Left colon (tissue), 2 donors: ENCODE measurements around the gene ATG4C. TPM values are rescaled to one million over a fixed set of nuclear protein-coding genes. Genes with fewer than 3 reads are reported as not detected.

Experiments used
- ATAC-seq: fragments of 200-7000 bp; cut with Tn5 transposase; one replicate; pipeline ENCODE4 v1.9.1; 2020; ENCODE audit warnings: mild to moderate bottlenecking, moderate library complexity
- DNase-seq, 2 donors: peaks; one replicate each; pipeline ENCODE4 v3.0.0-alpha.2; 2020
- intact Hi-C, 2 donors: fragments of 100-400 bp; cut with DNase I in 1 of 2; cut with micrococcal nuclease in 1 of 2; formaldehyde crosslinking; loops; one replicate each; pipeline versions ENCODE4 v1.11.2 to v1.14.0; 2022; cut with DNase I, micrococcal nuclease
- total RNA-seq, 2 donors: library from RNA; stranded (reverse); fragmentation: NEBNext Ultra II Directional; extraction: Animal tissue kit (Norgen Biotek cat#: 25700); gene quantifications; one replicate each; pipeline ENCODE4 v1.2.1, GENCODE V29; 2021
- donor health status: DM: no; HTN: no; CAD: no.
- donor health status: DM: yes; HTN: yes; CAD: no.

Gene ATG4C
- total RNA-seq, 2 donors from 2014 or later = 6.8 to 7.3 TPM

DNA sequence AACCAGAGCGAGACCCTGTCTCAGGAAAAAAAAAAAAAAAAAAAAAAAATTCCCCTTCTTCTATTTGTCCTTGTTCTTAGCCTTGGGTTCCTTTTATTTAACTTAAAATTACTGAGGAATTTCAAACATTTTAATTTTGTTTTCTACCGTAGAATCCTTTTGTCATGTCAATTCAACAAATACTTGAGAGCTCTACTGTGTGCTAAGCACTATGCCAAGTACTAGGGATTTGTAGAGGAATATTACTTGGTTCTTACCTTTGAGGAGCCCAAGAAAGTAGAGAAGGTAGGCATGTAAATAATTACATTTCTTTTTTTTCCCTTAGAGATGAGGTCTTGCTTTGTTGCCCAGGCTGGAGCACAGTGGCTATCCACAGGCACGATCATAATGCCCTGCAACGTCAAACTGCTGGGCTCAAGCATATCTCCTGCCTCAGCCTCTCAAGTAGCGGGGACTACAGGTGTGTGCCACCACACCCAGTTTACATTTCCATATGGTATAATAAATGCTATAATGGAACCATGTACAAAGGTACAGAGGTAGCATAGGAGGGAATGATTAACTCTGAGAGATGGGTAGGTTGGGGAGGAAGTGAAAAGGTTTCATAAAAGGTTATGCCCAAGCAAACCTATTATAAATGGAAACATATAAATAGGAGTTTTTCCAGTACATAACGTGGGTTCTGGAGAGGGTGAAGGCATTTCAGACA is 104.0 kb downstream of the ATG4C start:
- intact Hi-C loops = no loop called here
- ATAC-seq (peak; percentile 87), DNase-seq (no peak)

DNA sequence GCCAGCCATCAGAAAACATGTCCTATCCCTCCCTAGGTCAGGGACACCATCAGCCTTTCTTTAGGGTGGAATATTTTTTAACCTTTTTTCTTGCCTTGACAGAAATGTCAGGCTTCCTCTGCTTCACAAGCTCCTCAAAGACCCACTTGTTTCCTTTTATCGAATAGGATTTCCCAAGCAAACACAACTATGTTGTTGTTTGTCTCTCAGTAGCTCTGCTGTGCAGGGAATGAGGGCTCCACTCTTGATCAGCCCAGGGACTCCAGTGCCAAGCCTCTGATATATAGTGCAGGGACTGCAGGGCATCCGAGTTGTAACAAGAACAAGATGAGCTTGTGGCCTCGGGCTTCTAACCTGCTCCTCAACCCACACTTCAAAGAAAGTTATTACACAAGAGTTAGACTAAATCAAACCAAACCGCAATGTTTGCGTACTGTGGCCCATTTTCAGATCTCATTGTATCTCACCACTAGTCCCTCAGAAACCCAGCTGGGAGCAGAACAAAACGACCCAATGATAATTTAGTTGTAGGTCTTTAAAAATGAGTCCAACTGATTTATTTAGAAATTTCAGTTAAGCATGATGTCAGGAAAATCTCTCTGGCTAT is 108.1 kb downstream of the ATG4C start:
- intact Hi-C loops = no loop called here
- ATAC-seq (no peak), DNase-seq (no peak)

DNA sequence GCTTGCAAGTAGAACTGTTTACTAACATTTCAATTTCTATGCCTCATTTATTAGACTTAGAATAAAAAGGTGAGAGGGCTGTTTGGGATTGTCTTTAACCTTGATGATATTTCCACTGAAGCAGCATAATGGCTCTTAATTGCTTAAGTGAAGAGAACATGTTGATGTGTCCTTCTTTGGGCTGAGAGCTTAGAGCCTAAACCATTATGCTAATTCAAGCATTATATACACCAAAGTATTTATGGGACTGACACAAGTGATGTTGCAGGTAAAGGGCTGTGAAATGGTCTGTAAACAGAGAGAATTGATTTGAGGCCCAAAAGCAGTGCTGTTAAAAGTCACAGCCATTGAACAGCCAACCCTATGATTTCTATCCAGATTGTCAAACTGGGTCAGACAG is 113.9 kb downstream of the ATG4C start:
- intact Hi-C loops = no loop called here
- no peak for DNase-seq
- no peak for ATAC-seq

DNA sequence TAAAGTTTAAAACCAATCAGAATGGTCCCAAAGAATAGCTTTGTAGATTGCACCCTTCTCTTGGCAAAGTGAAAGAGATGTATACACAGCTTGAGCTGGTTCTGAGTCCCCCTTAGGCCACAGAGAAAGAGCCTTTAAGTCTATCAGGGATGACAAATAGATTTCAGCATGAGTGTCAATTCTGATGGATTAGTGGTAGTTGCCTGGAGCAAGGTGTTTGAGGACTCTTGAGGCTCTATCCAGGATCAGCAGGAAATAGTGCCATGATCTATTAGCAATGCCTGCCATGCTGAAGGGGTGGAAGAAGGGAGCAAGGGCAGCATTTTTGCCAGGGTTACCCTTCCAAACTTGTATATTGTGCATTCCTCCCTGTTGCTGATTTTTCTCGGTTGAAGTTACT is 116.6 kb downstream of the ATG4C start:
- no peak for ATAC-seq
- intact Hi-C loops = no loop called here
- DNase-seq = no peak

DNA sequence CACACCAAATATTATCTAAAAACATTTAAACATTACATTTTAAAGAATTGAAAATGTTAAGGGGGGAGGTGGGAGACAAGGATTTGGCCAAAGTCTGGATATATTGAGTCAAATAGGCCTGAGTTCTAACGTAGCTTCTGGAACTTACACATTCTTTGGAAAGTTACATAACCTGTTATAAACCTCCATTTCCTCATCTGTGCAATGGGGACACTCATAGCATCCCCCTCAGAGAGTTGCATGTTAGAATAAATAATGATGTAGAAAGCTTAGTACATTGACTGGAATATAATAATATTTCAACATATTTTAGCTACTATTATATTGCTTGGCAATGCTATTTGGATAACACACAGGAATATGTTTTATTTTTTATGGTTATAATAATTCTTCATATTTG is 117.7 kb downstream of the ATG4C start:
- ATAC-seq (no peak), DNase-seq (no peak)
- intact Hi-C loops = no loop called here

DNA sequence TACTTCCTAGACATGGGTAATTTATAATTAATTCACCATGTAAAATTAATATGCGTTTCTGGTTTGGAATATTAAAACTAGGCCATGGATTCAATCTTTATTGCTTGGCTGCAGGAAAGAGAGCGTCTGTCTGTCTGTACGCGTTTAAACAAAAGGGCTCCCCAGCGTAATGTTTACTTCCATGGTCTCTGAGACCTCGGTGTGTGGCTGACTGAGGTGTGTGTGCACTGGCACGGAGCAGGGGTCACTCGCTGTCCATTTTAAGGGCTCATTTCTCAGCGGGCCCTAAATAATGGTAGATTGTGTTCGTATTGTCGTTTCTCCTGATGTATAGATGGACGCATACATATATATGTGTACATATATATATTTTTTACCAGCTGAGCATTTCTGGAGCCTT is 119.6 kb downstream of the ATG4C start:
- intact Hi-C loops = no loop called here
- DNase-seq (no peak), ATAC-seq (no peak)

DNA sequence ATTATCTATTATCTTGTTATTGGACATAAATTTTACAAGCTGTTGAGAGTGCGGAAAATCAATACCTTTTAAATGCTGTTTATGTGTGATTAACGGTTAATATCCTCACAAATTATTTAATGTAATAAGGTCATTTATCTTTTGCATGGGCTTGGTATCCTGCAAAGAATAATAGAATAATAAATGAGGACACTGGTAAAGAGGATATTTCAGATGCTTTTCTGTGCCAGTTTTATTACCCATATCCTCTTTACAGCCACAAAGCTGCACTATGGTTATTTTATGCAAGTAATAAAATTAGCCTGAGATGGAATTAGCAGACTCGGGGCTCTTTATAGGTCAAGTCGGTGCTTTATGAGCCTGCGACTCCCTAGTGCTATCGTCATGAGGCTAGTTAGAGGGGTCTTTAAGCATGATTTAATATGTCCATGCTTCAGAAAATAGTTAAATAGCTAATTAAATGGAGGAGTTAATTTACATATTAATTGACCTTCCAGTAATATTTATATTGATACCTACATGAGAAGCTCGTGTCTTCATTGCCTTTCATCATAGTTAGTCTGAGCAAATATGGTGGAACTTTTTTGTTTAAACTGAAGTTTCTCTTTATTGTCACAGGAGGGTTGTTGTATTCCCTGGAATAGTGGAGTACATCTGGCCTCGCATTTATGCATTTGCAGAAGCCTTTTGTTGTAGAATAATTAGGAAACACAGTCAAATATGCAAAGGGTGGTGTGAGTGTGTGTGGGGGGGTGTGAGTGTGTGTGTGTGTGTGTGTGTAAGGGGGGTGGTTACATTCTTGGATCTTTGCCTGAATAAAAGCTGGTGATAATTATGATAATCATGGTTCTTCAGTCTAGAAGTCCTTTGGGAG is 120.3 kb downstream of the ATG4C start:
- intact Hi-C loops = no loop called here
- DNase-seq = no peak
- ATAC-seq = no peak

DNA sequence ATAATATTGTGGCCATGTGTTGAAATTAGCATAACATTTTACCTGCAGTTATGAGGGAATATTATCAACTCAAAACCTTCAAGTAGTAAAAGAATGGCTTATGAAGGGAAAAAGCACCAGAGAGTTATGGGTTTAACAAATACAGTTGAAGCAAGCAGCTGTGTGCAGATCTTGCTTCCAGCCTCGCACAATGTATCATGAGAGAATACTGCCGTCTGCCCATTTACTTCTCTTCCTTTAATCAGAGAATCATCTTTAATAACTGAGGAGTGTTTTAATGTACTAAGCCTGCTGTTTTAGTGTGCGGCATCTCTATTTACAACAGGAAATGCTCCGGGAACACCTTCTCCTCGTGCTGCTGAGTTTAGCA is 120.9 kb downstream of the ATG4C start:
- intact Hi-C loops = no loop called here
- no peak for DNase-seq
- no peak for ATAC-seq

DNA sequence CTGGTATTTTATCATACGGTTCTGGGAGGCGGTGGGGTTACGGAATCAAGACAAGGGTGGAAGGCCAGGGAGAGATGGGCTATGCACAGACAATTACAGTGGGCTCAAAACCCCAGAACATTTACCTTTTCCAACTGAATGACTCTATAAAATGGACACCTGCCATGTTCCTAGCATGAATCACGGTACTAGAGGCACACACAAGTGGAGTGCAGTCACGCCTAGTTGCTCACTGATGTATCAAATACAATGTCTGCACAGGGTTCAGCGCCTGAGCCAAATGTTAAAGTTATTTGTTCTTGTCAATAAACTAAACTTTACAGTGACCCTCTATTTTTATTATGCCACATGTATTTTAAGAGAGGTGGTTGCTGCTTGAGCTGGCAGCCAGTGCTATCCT is 121.4 kb downstream of the ATG4C start:
- ATAC-seq (no peak), DNase-seq (no peak)
- intact Hi-C loops = no loop called here

DNA sequence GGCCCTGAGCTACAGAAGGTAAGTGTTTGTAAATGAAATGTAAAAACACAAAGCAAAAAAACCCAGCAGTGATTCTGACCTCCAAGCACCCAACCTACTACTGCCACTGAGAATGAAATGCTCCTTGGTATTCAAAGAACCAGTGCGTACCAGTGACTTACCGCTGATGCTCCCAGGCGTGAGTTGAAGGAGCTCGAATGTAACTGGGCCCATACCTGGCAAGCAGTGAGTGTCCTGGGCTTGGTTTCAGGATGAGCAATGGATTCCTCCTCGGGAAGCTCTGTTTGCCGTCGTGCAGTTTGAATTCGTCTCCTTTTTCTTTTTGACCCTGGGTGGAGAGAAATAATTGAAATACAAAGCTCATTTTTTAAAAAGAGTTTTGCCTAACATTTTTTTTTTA is 121.9 kb downstream of the ATG4C start:
- intact Hi-C loops = no loop called here
- DNase-seq (no peak), ATAC-seq (no peak)

DNA sequence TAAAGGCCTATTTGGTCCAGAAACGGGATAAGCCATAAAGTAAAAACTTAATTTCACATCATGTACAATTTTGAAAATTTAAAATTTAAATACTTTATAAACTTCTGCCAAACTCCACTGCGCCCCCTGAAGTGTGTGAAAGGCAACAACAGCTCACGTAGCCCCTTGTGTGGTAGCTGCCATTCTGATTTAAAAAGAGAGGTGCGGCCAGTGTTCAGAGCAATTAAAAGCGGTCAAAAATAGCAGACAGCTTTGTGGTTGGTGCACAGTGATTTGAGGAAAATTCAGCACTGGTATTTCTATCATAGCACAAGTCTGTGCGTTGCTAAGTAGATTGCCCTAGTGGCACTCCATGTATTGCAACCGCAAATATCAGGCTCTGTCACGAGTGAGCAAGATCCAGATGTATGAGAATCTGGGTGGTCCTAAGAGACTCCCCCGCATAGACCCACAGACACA is 122.5 kb downstream of the ATG4C start:
- DNase-seq = no peak
- ATAC-seq = no peak

DNA sequence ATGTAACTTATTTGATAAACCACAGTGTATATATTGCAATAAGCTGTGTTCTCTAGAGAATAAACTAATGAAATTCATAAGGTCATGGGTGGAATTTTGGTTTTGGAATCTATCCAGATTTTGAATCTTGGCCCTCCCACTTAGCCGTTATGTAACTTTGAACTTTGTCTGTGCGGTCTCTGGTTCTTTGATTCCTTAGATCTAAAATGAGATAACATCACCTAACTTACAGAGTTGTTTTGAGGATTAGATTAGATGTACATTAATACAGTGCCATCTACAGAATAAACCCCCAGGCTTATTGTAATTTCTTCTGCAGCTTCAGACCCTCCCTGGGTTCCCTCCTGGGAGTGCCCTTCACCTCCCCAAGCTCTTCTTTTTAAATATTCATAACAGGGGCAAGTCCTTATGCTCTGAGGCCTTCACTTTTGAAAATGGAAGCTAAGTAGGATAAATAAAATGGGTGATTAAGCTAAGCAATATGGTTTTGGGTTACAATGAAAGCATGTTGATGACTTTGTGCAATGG is 124.3 kb downstream of the ATG4C start:
- ATAC-seq (no peak), DNase-seq (no peak)
- intact Hi-C loops = no loop called here

More for the DNA sequence above, 122.5 kb downstream of the ATG4C start:
- intact Hi-C loops = no loop called here

DNA sequence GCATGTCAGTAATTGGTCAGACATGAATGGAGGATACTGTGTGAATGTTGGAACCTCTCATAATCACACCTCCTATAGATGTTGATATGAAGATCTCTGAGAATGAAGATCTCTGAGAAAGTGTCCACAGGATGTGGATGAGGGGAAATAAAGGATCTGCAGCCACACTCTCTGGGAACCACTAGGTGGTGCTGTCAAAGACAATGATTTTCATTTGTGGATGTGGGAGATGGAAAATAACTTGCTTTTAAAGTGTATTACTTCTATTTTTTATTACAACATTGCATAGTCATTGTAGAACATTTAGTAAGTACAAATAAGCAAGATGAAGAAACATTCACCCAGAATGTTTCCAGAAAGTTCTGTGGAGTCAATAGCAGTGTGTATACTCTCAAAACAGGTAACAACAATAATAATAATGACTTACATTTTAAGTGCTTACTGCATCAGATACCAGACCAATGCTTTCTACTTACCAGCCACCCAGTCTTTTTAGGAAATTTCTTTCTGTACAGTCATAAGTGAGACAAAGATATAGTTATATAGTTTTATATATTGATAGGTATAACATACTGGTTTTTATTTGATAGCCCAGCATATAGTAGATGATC is 128.2 kb downstream of the ATG4C start:
- ATAC-seq (no peak), DNase-seq (no peak)
- intact Hi-C loops = no loop called here

Other genes starting within 250 kb of the ATG4C start
- gene ANGPTL3, start 186.6 kb upstream of the ATG4C start, total RNA-seq = not detected
- 10 to 100 TPM; 31.5 to 33.8 TPM for gene DOCK7, start 95.7 kb upstream of the ATG4C start, total RNA-seq